Upper lobe of left lung (tissue), 6 donors: Measurements from ENCODE around the gene MYCBPAP. TPM values are rescaled to one million over a fixed set of nuclear protein-coding genes. Genes with fewer than 3 reads are reported as not detected.

Experiments used
- ATAC-seq, 2 donors: fragments of 200-7000 bp; cut with Tn5 transposase; one replicate each; pipeline ENCODE4 v1.9.1; 2022; ENCODE audit warnings: mild to moderate bottlenecking in 2 of 2, moderate library complexity in 2 of 2; ENCODE audit not compliant: low FRiP score in 2 of 2
- DNase-seq, 2 donors: peaks; one replicate each; pipeline ENCODE4 v3.0.0-alpha.2; 2019 to 2020
- H3K27ac ChIP-seq, 4 donors: fragments of 200-600 bp; sonication (generic); one replicate each; pipeline ENCODE4 v1.5.1; 2016 to 2019
- H3K27me3 ChIP-seq, 4 donors: fragments of 200-600 bp; sonication (generic); one replicate each; pipeline ENCODE4 v1.5.1; 2017 to 2019
- H3K36me3 ChIP-seq, 4 donors: fragments of 200-600 bp; sonication (generic); one replicate each; pipeline ENCODE4 v1.5.1; 2016 to 2019
- H3K4me1 ChIP-seq, 4 donors: fragments of 200-600 bp; sonication (generic); one replicate each; pipeline ENCODE4 v1.5.1; 2018 to 2019
- H3K4me3 ChIP-seq, 4 donors: fragments of 200-600 bp; sonication (generic); one replicate each; pipeline ENCODE4 v1.5.1; 2017 to 2019; ENCODE audit warnings: mild to moderate bottlenecking in 2 of 4, moderate library complexity in 1 of 4
- H3K9me3 ChIP-seq, 4 donors: fragments of 200-600 bp; sonication (generic); one replicate each; pipeline ENCODE4 v1.5.1; 2018 to 2019
- EP300 ChIP-seq, 4 donors: sonication (generic); formaldehyde crosslinking; IDR thresholded peaks; one replicate each; pipeline ENCODE4 v1.5.1; 2017; ENCODE audit warnings: antibody characterized with exemption in 4 of 4, control low read depth in 2 of 4
- POLR2A ChIP-seq, 4 donors: fragments of 450-650 bp; IDR thresholded peaks; one replicate each; pipeline ENCODE4 v1.5.1; 2016 to 2017; ENCODE audit warnings: antibody characterized with exemption in 4 of 4, mild to moderate bottlenecking in 2 of 4
- POLR2AphosphoS5 ChIP-seq, 2 donors: sonication (generic); formaldehyde crosslinking; IDR thresholded peaks; one replicate each; pipeline ENCODE4 v1.5.1; 2017; ENCODE audit warnings: antibody characterized with exemption in 2 of 2
- WGBS, 2 donors: methylation state at CpG; one replicate each; pipeline ENCODE4 v1.1.5; 2017 to 2018; 5-methylcytosine and 5-hydroxymethylcytosine counted together
- total RNA-seq, 6 donors: library from RNA; depleted of rRNA in 4 of 6; stranded (reverse); fragments of >200 nt in 4 of 6; gene quantifications; one replicate each; pipeline versions ENCODE4 v1.1.0 to v1.2.1, GENCODE V29; 2016 to 2021
- TF ChIP-seq, protein P1 (sequence below), 6 experiments: fragments of 450-650 bp in 4 of 6; fragments of 200-600 bp in 2 of 6; sonication (generic) in 2 of 6; IDR thresholded peaks; one replicate each; pipeline ENCODE4 v1.5.1; 2016 to 2019; ENCODE audit warnings: antibody characterized with exemption in 6 of 6
- donor health status: DM: no; HTN: no; CAD: no; lungs with moderate emphysema.
- donor health status: DM: no; HTN: yes; CAD: no; lungs with severe emphysema.

Gene MYCBPAP
- total RNA-seq, 6 donors from 2014 or later = 1.0 to 14.7 (median 4.2) TPM

DNA sequence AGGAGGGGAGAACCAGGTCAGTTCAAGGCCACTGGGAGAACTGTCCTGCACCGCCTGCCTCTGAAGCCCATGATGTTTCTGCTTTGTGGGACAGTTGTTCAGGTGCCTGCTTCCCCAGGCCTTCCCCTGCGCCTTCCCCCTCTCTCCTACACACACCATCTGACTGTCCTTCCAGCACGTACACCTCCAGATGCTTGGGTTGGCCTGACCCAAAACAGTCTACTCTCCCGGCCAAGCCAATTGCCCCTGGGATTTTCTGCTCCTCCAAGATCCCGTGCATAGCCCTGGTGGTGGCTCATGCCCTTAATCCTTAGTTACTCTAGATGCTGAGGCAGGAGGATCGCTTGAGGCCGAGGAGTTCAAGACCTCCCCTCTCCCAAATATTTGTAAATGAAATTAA, 30.3 kb upstream of the MYCBPAP start:
- ATAC-seq (no peak), DNase-seq (no peak)
- peaks cover 0 to 17% (median 7%) of the 10 kb centered on the region in 4 donors for H3K36me3 ChIP-seq
- TF ChIP-seq POLR2A (IDR thresholded peaks at IDR 0.05) = no peak
- TF ChIP-seq EP300 (IDR thresholded peaks at IDR 0.05) = no peak
- H3K27me3 ChIP-seq = no peaks in the 10 kb centered on the region
- H3K4me3 ChIP-seq = peak overlapping the region in 3 of 4 donors; percentile 66 to 78 (median 76)
- no peaks in the 10 kb centered on the region for H3K9me3 ChIP-seq
- WGBS, 2 donors = 87 to 88% methylated on average over 7 of the region's 7 CpGs
- peaks cover 16 to 36% (median 22%) of the 10 kb centered on the region in 4 donors for H3K4me1 ChIP-seq
- peak overlapping the region; percentile 85 to 90 (median 86) for H3K27ac ChIP-seq

DNA sequence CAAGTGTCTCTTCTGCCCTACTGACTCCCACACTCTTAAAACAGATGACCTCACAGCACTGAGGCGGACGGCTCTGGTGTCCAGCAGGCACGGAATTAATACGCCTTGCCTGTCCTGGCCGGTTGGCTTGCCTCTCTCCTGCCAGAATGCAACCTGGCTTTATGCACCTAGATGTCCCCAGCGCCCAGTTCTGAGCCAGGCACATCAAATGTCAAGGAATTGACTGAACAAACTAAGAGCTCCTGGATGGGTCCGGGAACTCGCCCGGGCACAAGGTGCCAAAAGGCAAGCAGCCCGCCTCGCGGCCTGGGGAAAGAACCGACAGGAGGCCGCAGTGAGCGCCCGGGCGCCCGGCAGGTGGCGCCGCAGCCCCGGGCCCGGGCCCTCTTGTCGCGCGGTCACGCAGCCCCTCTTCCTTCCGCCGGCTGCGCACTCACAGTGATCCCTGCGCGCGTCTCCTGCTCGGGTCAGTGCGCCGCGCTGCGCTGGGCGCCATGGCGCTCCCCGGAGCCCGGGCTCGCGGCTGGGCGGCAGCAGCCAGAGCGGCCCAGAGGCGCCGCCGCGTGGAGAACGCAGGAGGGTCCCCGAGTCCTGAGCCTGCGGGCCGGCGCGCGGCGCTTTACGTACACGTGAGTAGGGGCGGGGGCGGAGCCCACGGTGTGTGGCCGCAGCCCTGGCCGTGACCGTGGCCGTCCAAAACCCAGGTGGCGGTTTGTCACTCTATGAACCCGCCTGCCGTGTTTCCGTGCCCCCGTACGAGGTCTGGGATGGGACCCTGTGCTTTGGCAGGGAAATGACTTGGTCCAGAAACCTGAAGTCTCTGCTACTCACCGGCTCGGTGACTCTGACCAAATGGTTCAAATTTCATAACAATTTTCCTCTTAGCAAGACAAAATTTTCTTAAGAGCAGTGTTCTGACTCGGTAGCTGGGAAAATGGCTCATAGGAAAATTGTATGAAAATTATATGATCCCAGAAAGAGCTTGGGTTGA, 29.6 kb upstream of the MYCBPAP start, which contains the start of gene RSAD1:
TSS of gene RSAD1 (plus strand) at position 470 of the 991 bp plus-strand sequence. CDS start at position 495, 25 bp downstream.
- peak within 1 kb of the TSS; percentile 85 to 90 (median 86) for H3K27ac ChIP-seq
- peaks cover 0 to 21% (median 8%) of the 10 kb centered on the region in 4 donors for H3K36me3 ChIP-seq
- TF ChIP-seq POLR2AphosphoS5 (IDR thresholded peaks at IDR 0.05) = peak; percentile 50 to 88
- TF ChIP-seq, protein P1, sequence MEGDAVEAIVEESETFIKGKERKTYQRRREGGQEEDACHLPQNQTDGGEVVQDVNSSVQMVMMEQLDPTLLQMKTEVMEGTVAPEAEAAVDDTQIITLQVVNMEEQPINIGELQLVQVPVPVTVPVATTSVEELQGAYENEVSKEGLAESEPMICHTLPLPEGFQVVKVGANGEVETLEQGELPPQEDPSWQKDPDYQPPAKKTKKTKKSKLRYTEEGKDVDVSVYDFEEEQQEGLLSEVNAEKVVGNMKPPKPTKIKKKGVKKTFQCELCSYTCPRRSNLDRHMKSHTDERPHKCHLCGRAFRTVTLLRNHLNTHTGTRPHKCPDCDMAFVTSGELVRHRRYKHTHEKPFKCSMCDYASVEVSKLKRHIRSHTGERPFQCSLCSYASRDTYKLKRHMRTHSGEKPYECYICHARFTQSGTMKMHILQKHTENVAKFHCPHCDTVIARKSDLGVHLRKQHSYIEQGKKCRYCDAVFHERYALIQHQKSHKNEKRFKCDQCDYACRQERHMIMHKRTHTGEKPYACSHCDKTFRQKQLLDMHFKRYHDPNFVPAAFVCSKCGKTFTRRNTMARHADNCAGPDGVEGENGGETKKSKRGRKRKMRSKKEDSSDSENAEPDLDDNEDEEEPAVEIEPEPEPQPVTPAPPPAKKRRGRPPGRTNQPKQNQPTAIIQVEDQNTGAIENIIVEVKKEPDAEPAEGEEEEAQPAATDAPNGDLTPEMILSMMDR (IDR thresholded peaks at IDR 0.05) = peak; percentile 83 to 98 (median 96)
- no peak for TF ChIP-seq EP300 (IDR thresholded peaks at IDR 0.05)
- peak in 3 of 4 donors; percentile 36 to 92 (median 85) for TF ChIP-seq POLR2A (IDR thresholded peaks at IDR 0.05)
- H3K4me3 ChIP-seq = peak within 1 kb of the TSS; percentile 66 to 79 (median 77)
- peaks cover 16 to 36% (median 22%) of the 10 kb centered on the region in 4 donors for H3K4me1 ChIP-seq
- H3K27me3 ChIP-seq = no peaks in the 10 kb centered on the region
- ATAC-seq (peak; percentile 92 to 94), DNase-seq (peak; percentile 90 to 97)
- WGBS, 2 donors = 0 to 5% methylated on average over 4 to 30 of the region's 75 CpGs
- H3K9me3 ChIP-seq = no peaks in the 10 kb centered on the region

DNA sequence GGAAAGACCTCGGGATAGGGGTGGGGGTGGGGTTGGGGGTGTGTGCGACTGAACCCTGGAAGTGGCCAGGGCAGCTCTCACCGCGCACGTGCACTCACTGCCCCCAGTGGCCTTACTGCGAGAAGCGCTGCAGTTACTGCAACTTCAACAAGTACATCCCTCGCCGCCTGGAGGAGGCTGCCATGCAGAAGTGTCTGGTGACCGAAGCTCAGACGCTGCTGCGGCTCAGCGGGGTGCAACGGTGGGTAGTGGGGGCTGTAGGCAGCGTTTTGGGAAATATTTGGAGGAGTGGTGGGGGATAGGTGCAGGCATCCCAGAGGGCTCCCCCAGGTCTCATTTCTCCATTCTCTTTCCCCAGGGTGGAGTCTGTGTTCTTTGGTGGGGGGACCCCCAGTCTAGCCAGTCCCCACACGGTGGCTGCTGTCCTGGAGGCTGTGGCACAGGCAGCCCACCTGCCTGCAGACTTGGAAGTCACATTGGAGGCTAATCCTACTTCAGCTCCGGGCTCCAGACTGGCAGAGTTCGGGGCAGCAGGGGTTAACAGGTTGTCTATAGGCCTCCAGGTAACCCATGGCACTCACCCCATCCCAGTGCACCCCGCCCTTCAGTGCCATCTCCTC, 28.6 kb upstream of the MYCBPAP start:
- TF ChIP-seq, protein P1 (IDR thresholded peaks at IDR 0.05) = peak; percentile 32 to 60 (median 48)
- no peak for TF ChIP-seq POLR2AphosphoS5 (IDR thresholded peaks at IDR 0.05)
- Histone ChIP-seq H3K27me3 (no peaks in the 10 kb centered on the region), H3K4me3 (peak overlapping the region; percentile 66 to 79 (median 77)), H3K4me1 (peaks cover 16 to 36% (median 22%) of the 10 kb centered on the region in 4 donors), H3K36me3 (peaks cover 0 to 22% (median 16%) of the 10 kb centered on the region in 4 donors), H3K27ac (peak overlapping the region; percentile 85 to 90 (median 86)), H3K9me3 (no peaks in the 10 kb centered on the region)
- 17% methylated on average over 19 of the region's 19 CpGs; no CpG with 5 or more reads in 1 of the 2 donors for WGBS, 2 donors
- ATAC-seq (peak; percentile 76 to 80), DNase-seq (peak; percentile 86 to 88)

DNA sequence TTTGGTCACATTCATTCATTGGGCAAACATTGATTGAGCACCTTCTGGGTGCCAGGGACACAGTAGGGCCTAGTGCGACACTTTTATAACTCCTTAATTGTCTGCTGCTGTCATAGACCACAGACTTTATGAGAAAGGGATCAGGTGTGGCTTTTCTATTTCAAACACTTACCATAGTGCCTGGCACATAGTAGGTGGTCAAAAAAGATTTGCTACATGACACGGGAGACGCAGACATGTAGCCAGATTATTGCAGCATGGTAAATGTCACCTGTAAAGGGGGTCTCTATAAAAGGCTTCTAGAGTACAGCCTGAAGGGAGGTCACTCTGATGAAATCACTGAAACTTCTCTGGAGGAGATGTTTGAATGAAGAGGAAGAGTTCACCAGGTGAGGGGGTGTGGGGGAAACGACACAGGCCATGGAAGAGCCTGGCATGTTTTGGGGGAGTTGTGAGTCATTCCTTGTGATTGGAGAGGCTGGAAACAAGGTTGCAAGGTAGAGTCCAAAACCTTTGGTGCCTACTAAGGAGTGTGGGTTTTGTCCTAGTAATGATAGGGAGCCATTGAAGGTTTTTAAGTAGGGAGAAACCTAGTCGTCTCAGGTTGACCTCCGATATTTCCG, 28.0 kb upstream of the MYCBPAP start:
- H3K4me3 ChIP-seq = no peak overlapping the region
- H3K36me3 ChIP-seq = peaks cover under 1 to 27% (median 23%) of the 10 kb centered on the region in 4 donors
- DNase-seq (no peak), ATAC-seq (no peak)
- TF ChIP-seq POLR2AphosphoS5 (IDR thresholded peaks at IDR 0.05) (no peak), POLR2A (IDR thresholded peaks at IDR 0.05) (no peak), EP300 (IDR thresholded peaks at IDR 0.05) (no peak)
- TF ChIP-seq, protein P1 (IDR thresholded peaks at IDR 0.05) = no peak
- H3K4me1 ChIP-seq = peaks cover 16 to 36% (median 22%) of the 10 kb centered on the region in 4 donors
- peak overlapping the region in 1 of 4 donors; percentile 87 for H3K27ac ChIP-seq
- no peaks in the 10 kb centered on the region for H3K9me3 ChIP-seq
- 82 to 94% methylated on average over 7 of the region's 7 CpGs for WGBS, 2 donors
- no peaks in the 10 kb centered on the region for H3K27me3 ChIP-seq
